NB4 (cell line): ENCODE results near the gene GTF3C4.
"Not testable (repeated sequence)": the region's sequence is repeated elsewhere in the genome, so short reads cannot be mapped to it uniquely, and the experiment has no call there.

Experiments used
- DNase-seq: peaks from one replicate; pipeline ENCODE4 v3.0.0; 2010; ENCODE audit warnings: low read depth
- H3K4me3 ChIP-seq: one replicate; pipeline ENCODE4 v1.5.1; 2011; ENCODE audit warnings: mild to moderate bottlenecking, low read depth, low read length, moderate library complexity
- MAX ChIP-seq: IDR thresholded peaks from 2 replicates; pipeline ENCODE4 v1.6.1; 2011; ENCODE audit warnings: low read depth, low read length
- MYC ChIP-seq: IDR thresholded peaks from 2 replicates; pipeline ENCODE4 v1.6.1; 2011; ENCODE audit warnings: low read depth, low read length
- POLR2A ChIP-seq: IDR thresholded peaks from 2 replicates; pipeline ENCODE4 v1.6.1; 2011; ENCODE audit warnings: mild to moderate bottlenecking; ENCODE audit not compliant: insufficient read length; ENCODE audit errors: extremely low read depth
- TF ChIP-seq, protein P1 (sequence below): IDR thresholded peaks from one replicate; pipeline ENCODE4 v1.5.1; 2012; ENCODE audit warnings: low read depth, low read length

Gene GTF3C4

DNA sequence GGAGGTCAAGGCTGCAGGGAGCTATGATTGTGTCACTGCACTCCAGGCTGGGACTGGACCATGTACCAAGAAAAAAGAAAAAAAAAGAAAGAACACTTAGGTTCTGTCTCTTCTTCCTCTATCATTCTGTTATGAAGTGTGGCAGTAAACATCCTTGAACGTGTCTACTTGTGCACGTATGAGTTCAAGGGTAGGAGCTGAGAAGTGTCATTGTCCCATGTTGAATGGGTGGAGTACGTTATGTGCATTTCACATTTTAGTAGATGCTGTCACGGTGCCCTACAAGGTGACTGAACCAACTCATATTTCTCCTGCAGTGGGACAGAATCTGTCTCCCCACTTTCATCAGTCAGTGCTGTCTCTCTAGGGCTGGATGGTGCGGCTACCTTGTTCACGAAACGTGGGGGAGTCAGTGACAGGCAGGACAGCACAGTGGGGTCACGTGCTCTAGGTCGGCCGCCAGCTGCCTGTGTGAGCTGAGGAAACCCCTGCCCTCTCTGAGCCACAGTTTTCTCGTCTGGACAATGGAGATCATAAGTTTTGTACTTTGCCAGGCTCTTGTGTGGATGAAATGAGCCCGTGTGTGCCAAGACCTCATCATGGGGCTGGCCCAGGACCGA lies 47.2 kb downstream of the GTF3C4 start:
- TF ChIP-seq MYC (no peak), MAX (no peak), POLR2A (no peak)
- TF ChIP-seq, protein P1, sequence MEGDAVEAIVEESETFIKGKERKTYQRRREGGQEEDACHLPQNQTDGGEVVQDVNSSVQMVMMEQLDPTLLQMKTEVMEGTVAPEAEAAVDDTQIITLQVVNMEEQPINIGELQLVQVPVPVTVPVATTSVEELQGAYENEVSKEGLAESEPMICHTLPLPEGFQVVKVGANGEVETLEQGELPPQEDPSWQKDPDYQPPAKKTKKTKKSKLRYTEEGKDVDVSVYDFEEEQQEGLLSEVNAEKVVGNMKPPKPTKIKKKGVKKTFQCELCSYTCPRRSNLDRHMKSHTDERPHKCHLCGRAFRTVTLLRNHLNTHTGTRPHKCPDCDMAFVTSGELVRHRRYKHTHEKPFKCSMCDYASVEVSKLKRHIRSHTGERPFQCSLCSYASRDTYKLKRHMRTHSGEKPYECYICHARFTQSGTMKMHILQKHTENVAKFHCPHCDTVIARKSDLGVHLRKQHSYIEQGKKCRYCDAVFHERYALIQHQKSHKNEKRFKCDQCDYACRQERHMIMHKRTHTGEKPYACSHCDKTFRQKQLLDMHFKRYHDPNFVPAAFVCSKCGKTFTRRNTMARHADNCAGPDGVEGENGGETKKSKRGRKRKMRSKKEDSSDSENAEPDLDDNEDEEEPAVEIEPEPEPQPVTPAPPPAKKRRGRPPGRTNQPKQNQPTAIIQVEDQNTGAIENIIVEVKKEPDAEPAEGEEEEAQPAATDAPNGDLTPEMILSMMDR, result no peak
- H3K4me3 ChIP-seq, result no peak overlapping the region
- no peak for DNase-seq

DNA sequence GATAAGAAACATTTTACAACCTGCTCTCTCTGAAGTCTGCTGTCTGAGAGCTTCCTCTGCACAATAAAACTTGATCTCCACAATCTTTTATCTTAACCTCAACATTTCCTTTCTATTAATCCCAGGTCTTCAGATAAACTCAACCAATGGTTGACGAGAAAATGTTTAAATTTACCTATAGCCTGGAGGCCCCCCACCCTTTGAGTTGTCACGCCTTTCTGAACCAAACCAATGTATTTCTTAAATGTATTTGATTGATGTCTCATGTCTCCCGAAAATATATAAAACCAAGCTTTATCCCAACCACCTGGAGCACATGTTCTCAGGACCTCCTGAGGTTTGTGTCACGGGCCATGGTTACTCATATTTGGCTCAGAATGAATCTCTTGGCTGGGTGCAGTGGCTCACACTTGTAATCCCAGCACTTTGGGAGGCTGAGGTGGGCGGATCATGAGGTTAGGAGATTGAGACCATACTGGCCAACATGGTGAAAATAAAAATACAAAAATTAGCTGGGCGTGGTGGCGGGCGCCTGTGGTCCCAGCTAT lies 48.2 kb downstream of the GTF3C4 start:
- H3K4me3 ChIP-seq, DNase-seq: not testable (repeated sequence)

DNA sequence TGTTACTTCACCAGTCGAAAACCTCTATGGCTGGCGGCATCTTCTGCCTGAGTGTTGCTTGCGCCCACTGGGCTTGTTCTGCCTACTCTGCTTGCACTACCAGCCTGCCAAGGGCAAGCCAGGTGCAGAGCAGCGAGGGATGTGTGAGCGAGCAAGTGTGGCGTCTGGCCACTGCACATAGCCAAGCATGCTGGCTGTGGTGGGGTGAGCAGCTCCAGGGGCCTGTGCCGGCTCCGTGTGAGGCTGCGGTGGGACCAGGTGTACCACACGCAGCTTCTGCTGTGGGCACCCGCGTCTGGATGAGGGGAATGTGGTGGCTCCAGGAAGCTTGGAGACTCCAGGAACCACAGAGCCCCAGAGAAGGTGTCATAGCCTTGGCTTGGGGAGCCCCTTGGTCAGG lies 51.4 kb downstream of the GTF3C4 start:
- no peak overlapping the region for H3K4me3 ChIP-seq
- no peak for DNase-seq
- TF ChIP-seq POLR2A (no peak), MYC (no peak), MAX (no peak)
- TF ChIP-seq, protein P1, result no peak

DNA sequence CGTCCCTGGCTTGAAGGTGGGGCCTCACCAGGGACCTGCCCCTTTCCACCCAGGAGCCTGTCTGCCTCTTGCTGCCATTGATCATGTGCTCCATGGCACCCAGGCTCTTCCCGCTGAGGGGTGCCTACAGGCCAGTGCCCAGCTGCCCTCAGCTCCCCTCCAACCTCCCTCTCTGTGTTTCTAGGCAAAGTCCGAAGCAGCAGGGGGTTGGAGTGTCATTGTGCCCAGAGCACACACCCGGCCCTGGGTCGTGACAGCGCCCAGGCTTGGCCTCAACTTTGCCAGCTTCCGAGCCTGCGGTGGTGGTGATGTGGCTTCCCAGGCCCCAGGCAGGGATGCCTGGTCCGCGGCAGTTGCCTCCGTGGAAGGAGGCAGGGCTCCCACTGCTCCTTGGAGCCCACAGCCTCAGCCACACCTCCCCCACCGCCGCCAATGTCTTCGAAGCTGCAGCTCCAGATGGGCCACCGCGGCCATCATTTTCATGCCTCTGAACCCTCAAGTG lies 52.4 kb downstream of the GTF3C4 start:
- H3K4me3 ChIP-seq, result no peak overlapping the region
- TF ChIP-seq, protein P1, result no peak
- no peak for TF ChIP-seq MAX
- TF ChIP-seq POLR2A, result no peak
- no peak for TF ChIP-seq MYC
- no peak for DNase-seq

- no peak overlapping the region for H3K4me3 ChIP-seq
- DNase-seq, result no peak
- TF ChIP-seq MYC, result no peak
These were observed 53.5 kb downstream of the GTF3C4 start for GRCh38 chr9:132723809-132724208.

DNA sequence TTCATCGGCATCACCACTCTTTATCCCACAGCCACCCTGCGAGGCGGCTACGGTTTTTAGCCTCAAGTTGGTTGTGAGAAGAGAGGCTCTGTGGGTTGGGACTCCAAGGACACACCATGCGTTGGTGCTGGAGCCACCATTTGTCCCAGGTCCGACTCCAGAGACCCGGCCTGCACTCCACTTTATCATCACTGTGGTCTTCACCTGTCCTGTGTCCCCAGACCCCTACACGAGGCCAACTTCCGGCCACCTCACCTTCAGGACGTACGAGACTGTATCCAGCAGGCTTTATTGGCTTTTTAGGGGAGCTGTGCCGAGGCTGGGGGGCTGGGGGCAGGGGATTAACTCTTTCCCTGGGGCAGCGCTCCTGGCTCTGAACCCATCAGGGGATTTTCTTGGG lies 55.0 kb downstream of the GTF3C4 start:
- DNase-seq, result no peak
- no peak for TF ChIP-seq MAX
- TF ChIP-seq, protein P1, result no peak
- TF ChIP-seq POLR2A, result no peak
- no peak overlapping the region for H3K4me3 ChIP-seq

DNA sequence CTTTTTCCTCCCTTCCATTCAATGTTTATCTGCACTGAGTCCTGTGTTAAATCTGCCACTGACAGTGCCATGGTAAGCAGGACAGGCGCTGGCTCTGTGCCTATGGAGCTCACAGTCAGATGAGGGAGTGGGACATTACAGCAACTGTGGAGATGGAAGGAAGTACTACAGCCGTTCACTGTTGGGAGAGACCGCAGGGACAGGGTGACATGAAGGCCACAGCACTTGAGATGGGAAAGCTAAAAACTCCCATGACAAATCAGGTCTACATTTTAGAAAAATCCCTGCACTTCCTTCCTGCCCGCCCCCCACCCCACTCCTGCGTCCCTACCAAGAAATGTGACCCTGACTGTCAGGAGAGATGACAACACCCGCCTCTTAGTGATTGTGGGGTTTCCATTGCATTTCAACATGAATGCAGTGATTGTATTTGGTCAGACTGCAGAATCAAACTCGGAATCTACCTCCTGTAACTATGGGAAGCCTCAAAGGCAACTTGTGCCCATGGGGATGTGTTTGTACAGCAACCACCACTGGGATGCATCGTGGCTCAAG lies 56.4 kb downstream of the GTF3C4 start:
- TF ChIP-seq, protein P1, result no peak
- no peak overlapping the region for H3K4me3 ChIP-seq
- DNase-seq, result no peak
